ENCODE results near the gene GXYLT2. TPM values are rescaled to one million over a fixed set of nuclear protein-coding genes. Genes with fewer than 3 reads are reported as not detected.
A peak's percentile ranks its signal among the peaks of the same experiment; 100 is the strongest.

The GXYLT2 gene
- total RNA-seq, 3 donors from 2014 or later (not counting 1 experiment from before 2014, with no cell fraction given) = not detected

DNA sequence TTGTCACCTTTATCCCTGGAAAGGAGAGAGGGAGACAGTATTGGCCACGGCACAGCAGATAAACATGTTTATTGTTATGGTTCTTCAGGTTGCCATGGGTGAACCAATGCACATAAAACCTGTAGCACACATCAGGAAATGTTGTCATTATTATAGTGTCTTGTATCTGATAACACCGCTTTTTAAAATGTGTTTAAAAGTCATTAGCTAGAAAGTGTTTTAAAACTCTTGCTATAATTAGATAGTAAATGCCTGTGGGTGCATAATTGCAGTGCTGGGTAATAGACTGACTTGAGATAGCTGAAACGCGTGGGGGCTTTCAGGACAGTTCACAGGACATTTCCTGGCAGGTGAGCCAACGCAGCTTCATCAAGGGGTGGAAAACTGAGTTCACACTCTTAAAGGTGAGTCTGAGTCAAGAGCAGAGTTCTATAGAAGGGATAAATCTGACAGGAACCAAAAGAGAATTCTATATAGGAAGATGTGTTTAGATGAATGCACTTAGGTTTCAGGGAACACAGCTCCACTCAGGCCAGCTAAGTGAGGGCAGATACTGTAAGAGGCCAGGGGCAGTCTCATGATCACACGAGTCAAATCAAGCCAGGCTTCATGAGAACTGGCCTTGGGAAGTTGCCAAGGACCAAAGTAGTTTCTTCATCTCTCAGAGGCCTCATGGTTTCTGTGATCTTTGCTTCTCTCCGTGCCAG, 73.1 kb downstream of the GXYLT2 start:
- no peak for ATAC-seq
- H3K4me3 ChIP-seq (ENCODE audit: low read length) = no peak overlapping the region
- Mint-ChIP-seq H3K36me3 (no peaks in the 10 kb centered on the region), H3K4me1 (peaks cover 5 to 7% of the 10 kb centered on the region in 2 donors), H3K4me3 (no peak overlapping the region), H3K27ac (no peak overlapping the region), H3K9me3 (no peaks in the 10 kb centered on the region), H3K27me3 (ENCODE audit: low read depth in 2 of 2) (no peaks in the 10 kb centered on the region)
- H3K4me1 ChIP-seq (ENCODE audit: control insufficient read depth, insufficient read depth, low read length) = peaks cover 4% of the 10 kb centered on the region
- no peaks in the 10 kb centered on the region for H3K36me3 ChIP-seq (ENCODE audit: control insufficient read depth, insufficient read depth, low read length)
- H3K27me3 ChIP-seq (ENCODE audit: control insufficient read depth, insufficient read depth, low read length) = no peaks in the 10 kb centered on the region
- H3K9me3 ChIP-seq (ENCODE audit: control insufficient read depth, insufficient read depth, low read length) = no peaks in the 10 kb centered on the region
- WGBS (ENCODE audit: insufficient coverage) = 78% methylated on average over 7 of the region's 7 CpGs
- intact Hi-C loops (cut with micrococcal nuclease) = no loop called here
- DNase-seq = peak in 1 of 2 donors; percentile 14
- TF ChIP-seq CTCF (IDR thresholded peaks at IDR 0.05) = no peak
- H3K27ac ChIP-seq (ENCODE audit: low read length) = no peak overlapping the region

DNA sequence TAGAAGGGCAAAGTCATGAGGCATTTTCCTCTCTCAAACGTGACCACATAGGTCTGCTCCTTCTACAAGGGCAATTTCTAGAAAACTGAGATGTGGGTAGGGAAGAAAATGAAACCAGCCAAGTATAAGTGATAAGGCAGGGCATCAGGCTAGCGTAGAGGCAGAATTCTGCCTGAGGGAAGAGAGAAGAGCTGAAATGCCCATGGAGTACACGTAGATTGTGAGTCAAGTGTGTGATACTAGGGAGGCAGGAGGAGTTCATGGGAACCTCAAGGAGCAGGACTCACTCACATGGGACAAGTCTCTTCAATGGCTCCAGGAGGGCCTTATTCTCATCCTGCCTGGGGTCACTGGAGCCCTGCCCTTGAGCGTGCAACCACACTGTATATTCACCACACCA, 73.9 kb downstream of the GXYLT2 start:
- H3K27me3 Mint-ChIP-seq (ENCODE audit: low read depth in 2 of 2) = no peaks in the 10 kb centered on the region
- Histone ChIP-seq H3K27me3 (ENCODE audit: control insufficient read depth, insufficient read depth, low read length) (no peaks in the 10 kb centered on the region), H3K36me3 (ENCODE audit: control insufficient read depth, insufficient read depth, low read length) (no peaks in the 10 kb centered on the region), H3K9me3 (ENCODE audit: control insufficient read depth, insufficient read depth, low read length) (no peaks in the 10 kb centered on the region), H3K4me3 (ENCODE audit: low read length) (no peak overlapping the region), H3K27ac (ENCODE audit: low read length) (no peak overlapping the region), H3K4me1 (ENCODE audit: control insufficient read depth, insufficient read depth, low read length) (peaks cover 5% of the 10 kb centered on the region)
- 92% methylated on average over 3 of the region's 4 CpGs for WGBS (ENCODE audit: insufficient coverage)
- ATAC-seq = no peak
- intact Hi-C loops (cut with micrococcal nuclease) = no loop called here
- H3K36me3 Mint-ChIP-seq = no peaks in the 10 kb centered on the region
- TF ChIP-seq CTCF (IDR thresholded peaks at IDR 0.05) = no peak
- no peak overlapping the region for H3K4me3 Mint-ChIP-seq
- H3K9me3 Mint-ChIP-seq = no peaks in the 10 kb centered on the region
- H3K4me1 Mint-ChIP-seq = peaks cover 6 to 8% of the 10 kb centered on the region in 2 donors
- H3K27ac Mint-ChIP-seq = no peak overlapping the region
- no peak for DNase-seq

GRCh38 chr3:72962317-72962716, 74.5 kb downstream of the GXYLT2 start:
- Histone ChIP-seq H3K9me3 (ENCODE audit: control insufficient read depth, insufficient read depth, low read length) (no peaks in the 10 kb centered on the region), H3K4me3 (ENCODE audit: low read length) (no peak overlapping the region), H3K36me3 (ENCODE audit: control insufficient read depth, insufficient read depth, low read length) (no peaks in the 10 kb centered on the region), H3K27me3 (ENCODE audit: control insufficient read depth, insufficient read depth, low read length) (no peaks in the 10 kb centered on the region), H3K27ac (ENCODE audit: low read length) (no peak overlapping the region), H3K4me1 (ENCODE audit: control insufficient read depth, insufficient read depth, low read length) (peaks cover 5% of the 10 kb centered on the region)
- no peaks in the 10 kb centered on the region for H3K36me3 Mint-ChIP-seq
- H3K27ac Mint-ChIP-seq = no peak overlapping the region
- peaks cover 6 to 8% of the 10 kb centered on the region in 2 donors for H3K4me1 Mint-ChIP-seq
- no peak for ATAC-seq
- TF ChIP-seq CTCF (IDR thresholded peaks at IDR 0.05) = no peak
- intact Hi-C loops (cut with micrococcal nuclease) = no loop called here
- DNase-seq = no peak
- no peaks in the 10 kb centered on the region for H3K27me3 Mint-ChIP-seq (ENCODE audit: low read depth in 2 of 2)
- H3K9me3 Mint-ChIP-seq = no peaks in the 10 kb centered on the region
- no peak overlapping the region for H3K4me3 Mint-ChIP-seq

DNA sequence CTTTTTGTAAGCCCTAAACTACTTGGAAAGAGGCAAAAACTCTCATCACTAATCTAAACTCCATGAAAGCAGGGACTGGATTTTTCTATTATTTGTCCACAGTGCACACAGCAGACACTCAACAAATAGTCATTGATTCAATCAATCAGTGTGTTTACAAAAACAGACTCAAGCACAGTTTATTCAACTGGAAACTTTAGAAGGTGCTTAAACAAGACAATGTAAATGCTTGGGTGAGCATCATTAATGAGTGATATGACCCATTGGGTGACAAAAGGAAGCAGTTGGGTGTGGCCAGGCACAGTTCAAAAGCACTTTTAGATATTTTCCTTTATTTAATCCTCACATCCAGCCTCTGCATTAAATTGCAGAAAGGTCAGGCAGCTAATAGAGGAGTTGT, 76.8 kb downstream of the GXYLT2 start:
- Histone ChIP-seq H3K9me3 (ENCODE audit: control insufficient read depth, insufficient read depth, low read length) (no peaks in the 10 kb centered on the region), H3K4me3 (ENCODE audit: low read length) (no peak overlapping the region), H3K27ac (ENCODE audit: low read length) (no peak overlapping the region), H3K36me3 (ENCODE audit: control insufficient read depth, insufficient read depth, low read length) (no peaks in the 10 kb centered on the region), H3K27me3 (ENCODE audit: control insufficient read depth, insufficient read depth, low read length) (no peaks in the 10 kb centered on the region), H3K4me1 (ENCODE audit: control insufficient read depth, insufficient read depth, low read length) (peaks cover 5% of the 10 kb centered on the region)
- no peaks in the 10 kb centered on the region for H3K9me3 Mint-ChIP-seq
- DNase-seq (no peak), ATAC-seq (no peak)
- intact Hi-C loops (cut with micrococcal nuclease) = no loop called here
- H3K27ac Mint-ChIP-seq = no peak overlapping the region
- TF ChIP-seq CTCF (IDR thresholded peaks at IDR 0.05) = no peak
- peaks cover 6 to 8% of the 10 kb centered on the region in 2 donors for H3K4me1 Mint-ChIP-seq
- no peaks in the 10 kb centered on the region for H3K27me3 Mint-ChIP-seq (ENCODE audit: low read depth in 2 of 2)
- H3K36me3 Mint-ChIP-seq = no peaks in the 10 kb centered on the region
- no peak overlapping the region for H3K4me3 Mint-ChIP-seq
